ENCODE data around the gene KCTD19.

Gene KCTD19

GRCh38 chr16:67258161-67258835 lies 68.2 kb downstream of the KCTD19 start:
- no peak for DNase-seq (ENCODE audit: low read depth in 2 of 2)

GRCh38 chr16:67257486-67258160 lies 68.9 kb downstream of the KCTD19 start:
- DNase-seq (ENCODE audit: low read depth in 2 of 2), result no peak

GRCh38 chr16:67256701-67257230 lies 69.8 kb downstream of the KCTD19 start:
- no peak for DNase-seq (ENCODE audit: low read depth in 2 of 2)

GRCh38 chr16:67255553-67256221 lies 70.9 kb downstream of the KCTD19 start:
- no peak for DNase-seq (ENCODE audit: low read depth in 2 of 2)

GRCh38 chr16:67254801-67255552 lies 71.6 kb downstream of the KCTD19 start:
- no peak for DNase-seq (ENCODE audit: low read depth in 2 of 2)

GRCh38 chr16:67252609-67253497 lies 73.7 kb downstream of the KCTD19 start:
- DNase-seq (ENCODE audit: low read depth in 2 of 2), result no peak

- no peak for DNase-seq (ENCODE audit: low read depth in 2 of 2)
Observed at GRCh38 chr16:67250045-67250327, 76.6 kb downstream of the KCTD19 start.

GRCh38 chr16:67249178-67250044 lies 77.1 kb downstream of the KCTD19 start:
- no peak for DNase-seq (ENCODE audit: low read depth in 2 of 2)

GRCh38 chr16:67248401-67249177 lies 78.0 kb downstream of the KCTD19 start, which contains the start of gene SLC9A5:
Gene SLC9A5 (plus strand): TSS chr16:67248979. CDS start chr16:67249015, 36 bp downstream.
- peak in 1 of 2 donors; percentile 18 for DNase-seq (ENCODE audit: low read depth in 2 of 2)

- DNase-seq (ENCODE audit: low read depth in 2 of 2), result no peak
Observed at GRCh38 chr16:67248073-67248400, 78.5 kb downstream of the KCTD19 start.

- DNase-seq (ENCODE audit: low read depth in 2 of 2), result peak; percentile 99
Observed at GRCh38 chr16:67247192-67248072, 79.1 kb downstream of the KCTD19 start, which contains the start of gene FHOD1. Gene FHOD1 (minus strand): TSS chr16:67247481. CDS start chr16:67247410, 71 bp downstream.

- DNase-seq (ENCODE audit: low read depth in 2 of 2), result no peak
Observed at GRCh38 chr16:67246756-67247191, 79.8 kb downstream of the KCTD19 start.

GRCh38 chr16:67246081-67246755 lies 80.3 kb downstream of the KCTD19 start:
- DNase-seq (ENCODE audit: low read depth in 2 of 2), result peak in 1 of 2 donors; percentile 54

GRCh38 chr16:67245674-67246080 lies 80.9 kb downstream of the KCTD19 start:
- DNase-seq (ENCODE audit: low read depth in 2 of 2), result no peak

GRCh38 chr16:67245186-67245585 lies 81.4 kb downstream of the KCTD19 start:
- no peak for DNase-seq (ENCODE audit: low read depth in 2 of 2)

- peak; percentile 55 to 71 for DNase-seq (ENCODE audit: low read depth in 2 of 2)
Observed at GRCh38 chr16:67244387-67245185, 82.0 kb downstream of the KCTD19 start.

GRCh38 chr16:67243481-67243880 lies 83.1 kb downstream of the KCTD19 start:
- DNase-seq (ENCODE audit: low read depth in 2 of 2), result no peak
